Hepatocyte (in vitro differentiated cells): ENCODE data around the gene SLC2A4. TPM values are rescaled to one million over a fixed set of nuclear protein-coding genes. Genes with fewer than 3 reads are reported as not detected.
A peak's percentile ranks its signal among the peaks of the same experiment; 100 is the strongest.

Source experiments
- DNase-seq: peaks from one replicate; pipeline ENCODE4 v3.0.0-alpha.2; 2016; ENCODE audit warnings: low spot score
- H2AFZ ChIP-seq: fragments of 200-600 bp; sonication (generic); 2 replicates; pipeline ENCODE4 v1.6.0; 2016; ENCODE audit warnings: antibody characterized with exemption, mild to moderate bottlenecking
- H3K27ac ChIP-seq: fragments of 200-600 bp; sonication (generic); 2 replicates; pipeline ENCODE4 v1.5.1; 2016; ENCODE audit warnings: mild to moderate bottlenecking
- H3K27me3 ChIP-seq: fragments of 200-600 bp; sonication (generic); 2 replicates; pipeline ENCODE4 v1.6.1; 2016
- H3K36me3 ChIP-seq: fragments of 200-600 bp; sonication (generic); replicated peaks from 2 replicates; pipeline ENCODE4 v1.5.1; 2016; ENCODE audit warnings: low read depth; ENCODE audit not compliant: insufficient read depth
- H3K4me1 ChIP-seq: fragments of 200-600 bp; sonication (generic); 2 replicates; pipeline ENCODE4 v1.5.1; 2016; ENCODE audit warnings: mild to moderate bottlenecking, moderate library complexity; ENCODE audit not compliant: insufficient read depth
- H3K4me2 ChIP-seq: fragments of 200-600 bp; sonication (generic); 2 replicates; pipeline ENCODE4 v1.6.0; 2016
- H3K4me3 ChIP-seq: fragments of 200-600 bp; sonication (generic); 2 replicates; pipeline ENCODE4 v1.5.1; 2016; ENCODE audit warnings: mild to moderate bottlenecking
- H3K79me2 ChIP-seq: fragments of 200-600 bp; sonication (generic); 2 replicates; pipeline ENCODE4 v1.6.0; 2017; ENCODE audit warnings: mild to moderate bottlenecking
- H3K9me2 ChIP-seq: fragments of 200-600 bp; sonication (generic); replicated peaks from 2 replicates; pipeline ENCODE4 v1.6.0; 2017; ENCODE audit warnings: mild to moderate bottlenecking; ENCODE audit not compliant: insufficient read depth
- H3K9me3 ChIP-seq: fragments of 200-600 bp; sonication (generic); 2 replicates; pipeline ENCODE4 v1.5.1; 2016; ENCODE audit warnings: low read depth, mild to moderate bottlenecking
- H4K20me1 ChIP-seq: fragments of 200-600 bp; sonication (generic); 2 replicates; pipeline ENCODE4 v1.6.0; 2016; ENCODE audit warnings: mild to moderate bottlenecking; ENCODE audit not compliant: insufficient read depth, poor library complexity, severe bottlenecking
- EZH2 ChIP-seq: fragments of 200-600 bp; sonication (generic); IDR thresholded peaks from 2 replicates; pipeline ENCODE4 v1.6.1; 2016; ENCODE audit warnings: antibody characterized with exemption, mild to moderate bottlenecking, borderline replicate concordance
- EZH2phosphoT487 ChIP-seq: fragments of 200-600 bp; sonication (generic); IDR thresholded peaks from one replicate; pipeline ENCODE4 v1.6.1; 2018; ENCODE audit warnings: antibody characterized with exemption, mild to moderate bottlenecking, low read depth, moderate library complexity; ENCODE audit not compliant: unreplicated experiment, severe bottlenecking
- WGBS: methylation state at CpG from one replicate; pipeline ENCODE4 v1.1.6; 2016; ENCODE audit warnings: low lambda C conversion rate; ENCODE audit errors: missing lambda C conversion rate; 5-methylcytosine and 5-hydroxymethylcytosine counted together
- polyA plus RNA-seq: library from polyadenylated mRNA; unstranded; fragments of >200 nt; fragmentation: Nextera tagmentation; extraction: Ambion mirVana; gene quantifications from 2 replicates; pipeline ENCODE4 v1.2.1, GENCODE V29; 2016
- total RNA-seq: library from RNA; depleted of rRNA; stranded (reverse); fragments of >200 nt; gene quantifications from 2 replicates; pipeline ENCODE4 v1.2.3, GENCODE V29; 2014
- TF ChIP-seq, protein P1 (sequence below): fragments of 200-600 bp; sonication (generic); IDR thresholded peaks from 2 replicates; pipeline ENCODE4 v1.5.1; 2016; ENCODE audit warnings: antibody characterized with exemption, mild to moderate bottlenecking; ENCODE audit not compliant: poor library complexity

The SLC2A4 gene
- total and polyA plus RNA-seq, 2 experiments from 2014 or later: 0.42 to 1.6 TPM

DNA sequence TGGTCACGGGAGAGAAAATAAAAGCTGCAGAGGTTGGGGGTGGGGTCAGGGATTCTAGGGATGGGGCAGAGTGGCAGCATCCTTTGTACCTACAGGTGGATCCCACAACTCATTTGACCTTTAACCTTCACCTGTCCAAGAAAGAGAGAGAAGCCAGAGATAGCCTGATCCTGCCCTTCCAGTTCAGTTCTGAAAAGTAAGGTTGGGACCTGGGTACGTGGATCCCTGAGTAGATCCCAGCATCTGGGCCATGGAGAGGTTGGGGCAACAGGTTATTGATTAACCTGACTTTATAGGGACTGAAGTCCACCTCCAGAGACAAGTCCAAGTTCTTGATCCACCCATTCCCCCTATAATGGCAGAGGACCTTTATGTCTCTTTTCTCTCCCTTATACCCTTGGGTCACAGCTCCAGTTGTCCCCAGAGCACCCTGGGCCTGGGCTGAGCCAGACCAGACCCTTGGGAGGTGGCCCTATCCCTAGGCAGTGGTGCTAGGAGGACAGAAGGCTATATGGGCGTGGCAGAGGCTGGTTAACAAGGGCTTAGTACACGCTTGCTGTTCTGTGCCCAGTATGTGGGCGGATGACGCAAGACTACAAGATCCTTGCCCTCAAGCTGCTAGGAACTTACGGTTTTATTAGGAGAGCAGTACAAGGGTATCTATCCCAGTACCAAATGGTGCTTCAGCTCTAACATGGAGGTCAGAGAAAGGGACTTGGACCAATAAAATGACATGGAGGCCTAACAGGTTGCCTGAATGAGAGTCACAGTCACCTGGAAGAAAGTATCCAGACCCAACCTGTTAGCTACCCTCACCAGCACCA, 22.6 kb upstream of the SLC2A4 start:
- Histone ChIP-seq H3K36me3 (no peaks in the 10 kb centered on the region), H3K79me2 (peaks cover 67% of the 10 kb centered on the region), H3K4me1 (peaks cover 30% of the 10 kb centered on the region), H2AFZ (no peak overlapping the region), H3K27ac (peak overlapping the region; percentile 94), H3K4me2 (peak overlapping the region; percentile 78), H3K9me3 (no peaks in the 10 kb centered on the region), H4K20me1 (no peaks in the 10 kb centered on the region), H3K27me3 (peaks cover 5% of the 10 kb centered on the region), H3K9me2 (no peaks in the 10 kb centered on the region), H3K4me3 (no peak overlapping the region)
- TF ChIP-seq, protein P1, sequence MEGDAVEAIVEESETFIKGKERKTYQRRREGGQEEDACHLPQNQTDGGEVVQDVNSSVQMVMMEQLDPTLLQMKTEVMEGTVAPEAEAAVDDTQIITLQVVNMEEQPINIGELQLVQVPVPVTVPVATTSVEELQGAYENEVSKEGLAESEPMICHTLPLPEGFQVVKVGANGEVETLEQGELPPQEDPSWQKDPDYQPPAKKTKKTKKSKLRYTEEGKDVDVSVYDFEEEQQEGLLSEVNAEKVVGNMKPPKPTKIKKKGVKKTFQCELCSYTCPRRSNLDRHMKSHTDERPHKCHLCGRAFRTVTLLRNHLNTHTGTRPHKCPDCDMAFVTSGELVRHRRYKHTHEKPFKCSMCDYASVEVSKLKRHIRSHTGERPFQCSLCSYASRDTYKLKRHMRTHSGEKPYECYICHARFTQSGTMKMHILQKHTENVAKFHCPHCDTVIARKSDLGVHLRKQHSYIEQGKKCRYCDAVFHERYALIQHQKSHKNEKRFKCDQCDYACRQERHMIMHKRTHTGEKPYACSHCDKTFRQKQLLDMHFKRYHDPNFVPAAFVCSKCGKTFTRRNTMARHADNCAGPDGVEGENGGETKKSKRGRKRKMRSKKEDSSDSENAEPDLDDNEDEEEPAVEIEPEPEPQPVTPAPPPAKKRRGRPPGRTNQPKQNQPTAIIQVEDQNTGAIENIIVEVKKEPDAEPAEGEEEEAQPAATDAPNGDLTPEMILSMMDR: no peak
- TF ChIP-seq EZH2phosphoT487 (no peak), EZH2 (no peak)
- 70% methylated on average over 7 of the region's 7 CpGs for WGBS
- DNase-seq: peak; percentile 81

DNA sequence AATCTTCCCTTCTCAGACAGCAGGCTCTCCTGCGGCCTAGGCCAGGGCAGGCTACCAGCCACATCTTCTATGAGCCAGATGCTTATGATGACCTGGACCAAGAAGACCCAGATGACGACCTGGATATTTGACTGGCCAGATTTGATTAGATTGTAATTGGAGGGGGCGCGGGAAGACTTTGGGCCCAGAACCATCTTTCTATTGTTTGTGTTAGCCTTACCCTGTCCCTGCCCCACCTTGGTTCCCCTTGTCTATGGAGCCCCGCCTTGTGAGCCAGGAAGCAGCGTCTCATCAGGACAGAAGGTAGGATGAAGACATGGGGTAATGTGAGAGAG, 22.0 kb upstream of the SLC2A4 start:
- 98% methylated on average over 6 of the region's 6 CpGs for WGBS
- DNase-seq: no peak
- no peaks in the 10 kb centered on the region for H3K36me3 ChIP-seq
- H2AFZ ChIP-seq: no peak overlapping the region
- peaks cover 34% of the 10 kb centered on the region for H3K4me1 ChIP-seq
- H3K79me2 ChIP-seq: peaks cover 62% of the 10 kb centered on the region
- TF ChIP-seq EZH2: no peak
- TF ChIP-seq, protein P1: no peak
- TF ChIP-seq EZH2phosphoT487: no peak
- H3K9me2 ChIP-seq: no peaks in the 10 kb centered on the region
- peak overlapping the region; percentile 94 for H3K27ac ChIP-seq
- no peak overlapping the region for H3K4me3 ChIP-seq
- H4K20me1 ChIP-seq: no peaks in the 10 kb centered on the region
- H3K4me2 ChIP-seq: peak overlapping the region; percentile 78
- H3K9me3 ChIP-seq: no peaks in the 10 kb centered on the region
- H3K27me3 ChIP-seq: peaks cover 5% of the 10 kb centered on the region

DNA sequence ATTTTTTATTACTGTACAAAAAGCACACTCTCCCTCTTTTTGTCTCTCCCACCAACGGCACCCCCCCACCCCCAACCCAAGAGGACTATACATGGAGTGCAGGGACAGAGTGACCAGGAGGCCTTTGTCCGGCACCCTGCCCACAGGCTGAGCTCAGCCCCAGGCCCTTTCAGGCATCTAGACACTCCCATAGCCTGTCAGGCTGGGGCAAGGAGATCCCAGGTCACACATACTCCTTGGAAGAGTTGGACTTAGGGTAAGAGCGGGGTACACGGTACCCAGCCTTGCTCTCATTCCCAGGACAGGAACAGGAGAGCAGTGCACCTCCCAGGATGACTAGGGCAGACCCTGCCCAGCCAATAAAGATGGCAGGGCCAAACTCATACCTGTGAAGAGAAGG, 21.4 kb upstream of the SLC2A4 start:
- H3K27me3 ChIP-seq: peaks cover 5% of the 10 kb centered on the region
- no peaks in the 10 kb centered on the region for H3K9me2 ChIP-seq

More for the DNA sequence above, 21.4 kb upstream of the SLC2A4 start:
- Histone ChIP-seq H3K36me3 (no peaks in the 10 kb centered on the region), H3K4me3 (peak overlapping the region; percentile 87), H3K4me1 (peaks cover 34% of the 10 kb centered on the region), H3K4me2 (peak overlapping the region; percentile 78), H3K79me2 (peaks cover 55% of the 10 kb centered on the region), H4K20me1 (no peaks in the 10 kb centered on the region), H3K9me3 (no peaks in the 10 kb centered on the region), H3K27ac (peak overlapping the region; percentile 94), H2AFZ (no peak overlapping the region)
- TF ChIP-seq, protein P1: no peak
- no peak for TF ChIP-seq EZH2
- TF ChIP-seq EZH2phosphoT487: no peak
- 93% methylated on average over 4 of the region's 4 CpGs for WGBS
- DNase-seq: peak; percentile 21
